ENCODE measurements around the gene KATNBL1.
"Not testable (repeated sequence)": the region's sequence is repeated elsewhere in the genome, so short reads cannot be mapped to it uniquely, and the experiment has no call there.

Gene KATNBL1

GRCh38 chr15:34193272-34193671 lies 16.6 kb downstream of the KATNBL1 start:
- DNase-seq: not testable (repeated sequence)

GRCh38 chr15:34188711-34189110 lies 21.2 kb downstream of the KATNBL1 start:
- DNase-seq: no peak

- no peak for DNase-seq
These were observed 24.2 kb downstream of the KATNBL1 start for GRCh38 chr15:34185666-34186065.

- DNase-seq: no peak
These were observed 27.0 kb downstream of the KATNBL1 start for GRCh38 chr15:34182942-34183341.

GRCh38 chr15:34179234-34179633 lies 30.7 kb downstream of the KATNBL1 start:
- DNase-seq: no peak

GRCh38 chr15:34165987-34166573 lies 43.8 kb downstream of the KATNBL1 start:
- DNase-seq: not testable (repeated sequence)

GRCh38 chr15:34161329-34161963 lies 48.5 kb downstream of the KATNBL1 start:
- DNase-seq: no peak

- DNase-seq: no peak
These were observed 49.2 kb downstream of the KATNBL1 start for GRCh38 chr15:34160735-34161134.

GRCh38 chr15:34158355-34158754 lies 51.5 kb downstream of the KATNBL1 start:
- DNase-seq: no peak

- no peak for DNase-seq
These were observed 54.0 kb downstream of the KATNBL1 start for GRCh38 chr15:34155859-34156258.

- no peak for DNase-seq
These were observed 55.1 kb downstream of the KATNBL1 start for GRCh38 chr15:34154725-34155204.

GRCh38 chr15:34147371-34148140 lies 62.3 kb downstream of the KATNBL1 start:
- no peak for DNase-seq

- no peak for DNase-seq
These were observed 76.4 kb downstream of the KATNBL1 start for GRCh38 chr15:34133511-34133910.

- DNase-seq: no peak
These were observed 77.0 kb downstream of the KATNBL1 start for GRCh38 chr15:34132881-34133280.

- no peak for DNase-seq
These were observed 81.0 kb downstream of the KATNBL1 start for GRCh38 chr15:34128898-34129297.

- DNase-seq: no peak
These were observed 83.4 kb downstream of the KATNBL1 start for GRCh38 chr15:34126522-34126921.

- DNase-seq: no peak
These were observed 84.0 kb downstream of the KATNBL1 start for GRCh38 chr15:34125945-34126344.

- no peak for DNase-seq
These were observed 85.2 kb downstream of the KATNBL1 start for GRCh38 chr15:34124651-34125050.

GRCh38 chr15:34122771-34123183 lies 87.1 kb downstream of the KATNBL1 start:
- DNase-seq: no peak

- not testable (repeated sequence) for DNase-seq
These were observed 88.1 kb downstream of the KATNBL1 start for GRCh38 chr15:34121786-34122185.

GRCh38 chr15:34120420-34120819 lies 89.5 kb downstream of the KATNBL1 start:
- DNase-seq: not testable (repeated sequence)

GRCh38 chr15:34119291-34119690 lies 90.6 kb downstream of the KATNBL1 start:
- no peak for DNase-seq

- no peak for DNase-seq
These were observed 93.3 kb downstream of the KATNBL1 start for GRCh38 chr15:34116620-34117019.

GRCh38 chr15:34114739-34115138 lies 95.2 kb downstream of the KATNBL1 start:
- DNase-seq: no peak
